Activated CD4-positive, alpha-beta T cell treated with anti-CD3 and anti-CD28 coated beads for 24 hours (primary cell): ENCODE results near the gene ALCAM.

Source experiments
- DNase-seq, 2 donors: peaks; one replicate each; pipeline ENCODE4 v3.0.0-alpha.2; 2020; ENCODE audit warnings: low read depth in 2 of 2

ALCAM gene

DNA sequence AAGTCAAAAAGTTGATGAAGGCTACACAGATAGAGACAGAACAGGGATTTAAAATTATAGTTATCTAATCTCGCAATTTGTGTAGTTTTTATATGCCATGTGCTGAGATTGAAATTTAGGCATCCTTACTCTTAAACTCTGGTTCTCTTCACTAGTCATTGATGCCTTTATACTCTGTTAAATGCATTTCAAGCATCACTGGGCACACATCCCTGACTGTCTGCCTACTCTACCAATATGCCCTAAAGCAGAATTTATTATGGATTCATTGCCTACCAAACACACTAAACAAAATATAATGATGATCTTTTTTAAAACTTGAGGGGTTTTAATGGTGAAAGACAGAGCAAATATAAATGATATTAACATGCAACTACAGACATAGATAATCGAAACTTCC, 10.3 kb upstream of the ALCAM start:
- DNase-seq: no peak

DNA sequence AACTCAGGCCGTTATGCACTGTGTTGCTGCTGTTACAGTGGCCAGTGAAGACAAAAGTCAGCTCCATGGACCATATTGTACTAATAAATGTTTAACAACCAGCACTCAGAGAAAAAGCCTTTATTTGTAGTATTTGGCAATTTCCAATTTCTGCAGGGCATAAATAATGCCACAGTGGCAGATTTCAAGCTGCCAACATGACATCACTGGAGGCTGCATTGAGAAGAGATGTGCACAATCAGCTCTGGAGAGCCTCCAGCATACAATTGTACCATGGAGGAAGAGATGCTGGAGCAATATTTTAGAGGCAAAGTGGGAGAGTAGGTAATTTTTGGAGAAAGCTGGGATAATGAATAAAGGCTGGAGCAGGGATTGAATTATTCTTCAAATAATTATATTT, 9.7 kb upstream of the ALCAM start:
- DNase-seq: no peak

DNA sequence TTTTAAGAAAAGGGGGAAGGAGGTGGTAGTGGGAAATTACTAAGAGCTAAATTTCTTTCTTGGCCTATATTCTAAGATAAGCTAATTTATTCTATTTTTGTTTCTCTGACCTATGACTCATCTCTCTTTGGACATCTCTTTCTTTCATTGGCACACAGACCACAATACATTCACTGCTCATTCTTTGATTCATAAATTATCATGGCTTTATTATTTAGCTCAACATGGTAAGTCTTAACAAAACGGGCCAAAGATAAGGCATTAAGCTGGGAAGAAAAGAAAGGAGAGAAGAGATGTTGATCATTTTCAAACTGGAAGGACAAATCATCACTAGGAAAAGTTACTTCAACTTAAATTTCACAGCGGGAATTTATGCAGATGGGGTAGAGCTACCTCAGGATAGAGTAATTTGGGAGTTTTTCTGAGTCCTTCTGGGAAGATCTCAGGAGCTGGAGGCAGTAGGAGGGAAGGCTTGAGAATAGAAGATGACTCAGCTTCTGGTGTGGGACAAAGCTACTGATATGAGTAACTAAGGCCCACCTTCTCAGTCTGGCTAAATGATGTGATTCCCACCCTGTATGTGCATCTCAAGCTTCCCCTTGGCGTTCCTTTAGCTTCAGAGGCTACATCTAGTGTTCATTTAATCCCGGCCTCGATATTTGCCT, 7.5 kb upstream of the ALCAM start:
- DNase-seq: no peak

GRCh38 chr3:105360003-105360402, 6.7 kb upstream of the ALCAM start:
- no peak for DNase-seq

GRCh38 chr3:105362021-105362665, 4.6 kb upstream of the ALCAM start:
- DNase-seq: no peak

- no peak for DNase-seq
Observed at GRCh38 chr3:105364128-105364527, 2.6 kb upstream of the ALCAM start.

GRCh38 chr3:105365081-105365390, 1.7 kb upstream of the ALCAM start:
- no peak for DNase-seq

DNA sequence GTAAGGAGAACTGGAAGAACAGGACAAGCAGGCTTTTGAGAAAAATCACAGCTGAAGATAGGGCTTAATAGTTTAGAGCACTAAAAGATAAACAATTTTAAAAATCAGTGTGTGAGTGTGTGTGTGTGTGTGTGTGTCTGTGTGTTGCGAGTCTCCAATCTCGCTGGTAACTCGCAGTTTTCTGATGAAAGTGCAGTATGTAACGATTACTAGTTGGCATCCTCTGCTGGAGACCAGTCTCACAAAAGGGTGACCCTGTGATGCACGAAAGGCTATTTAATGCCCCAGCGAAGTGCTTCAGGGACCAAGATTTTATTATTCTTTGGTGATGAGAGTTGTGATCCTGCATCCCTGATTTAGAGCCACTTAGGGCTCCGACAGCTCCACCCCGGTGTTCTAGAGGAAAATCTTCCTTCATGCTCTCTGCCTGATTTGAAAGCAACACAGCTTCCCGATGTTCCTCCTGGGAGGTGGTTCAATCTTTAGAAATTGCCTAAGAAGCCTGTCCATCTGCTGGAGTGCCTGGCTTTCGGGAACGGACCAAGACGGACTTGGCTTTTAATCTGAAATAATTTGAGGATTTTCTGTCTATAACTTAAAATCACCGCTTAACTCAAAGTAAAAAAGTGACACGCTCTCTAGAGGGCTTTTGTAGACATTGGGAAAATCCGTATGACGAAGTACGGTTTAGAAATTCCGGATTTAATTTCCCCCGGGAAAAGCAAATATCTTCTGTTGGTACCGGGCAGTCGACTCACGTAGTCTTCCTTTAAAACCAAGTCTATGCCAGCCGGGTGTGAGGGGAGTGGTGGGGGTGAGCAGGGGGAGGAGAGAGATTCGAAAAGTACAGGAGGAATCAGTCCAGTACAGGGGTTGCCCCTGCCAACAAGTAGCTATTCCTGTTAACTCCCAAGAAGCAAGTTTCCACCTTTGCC, 1.1 kb upstream of the ALCAM start:
- no peak for DNase-seq

GRCh38 chr3:105367063-105367405, 325 bp downstream of the ALCAM start:
- DNase-seq: no peak

DNA sequence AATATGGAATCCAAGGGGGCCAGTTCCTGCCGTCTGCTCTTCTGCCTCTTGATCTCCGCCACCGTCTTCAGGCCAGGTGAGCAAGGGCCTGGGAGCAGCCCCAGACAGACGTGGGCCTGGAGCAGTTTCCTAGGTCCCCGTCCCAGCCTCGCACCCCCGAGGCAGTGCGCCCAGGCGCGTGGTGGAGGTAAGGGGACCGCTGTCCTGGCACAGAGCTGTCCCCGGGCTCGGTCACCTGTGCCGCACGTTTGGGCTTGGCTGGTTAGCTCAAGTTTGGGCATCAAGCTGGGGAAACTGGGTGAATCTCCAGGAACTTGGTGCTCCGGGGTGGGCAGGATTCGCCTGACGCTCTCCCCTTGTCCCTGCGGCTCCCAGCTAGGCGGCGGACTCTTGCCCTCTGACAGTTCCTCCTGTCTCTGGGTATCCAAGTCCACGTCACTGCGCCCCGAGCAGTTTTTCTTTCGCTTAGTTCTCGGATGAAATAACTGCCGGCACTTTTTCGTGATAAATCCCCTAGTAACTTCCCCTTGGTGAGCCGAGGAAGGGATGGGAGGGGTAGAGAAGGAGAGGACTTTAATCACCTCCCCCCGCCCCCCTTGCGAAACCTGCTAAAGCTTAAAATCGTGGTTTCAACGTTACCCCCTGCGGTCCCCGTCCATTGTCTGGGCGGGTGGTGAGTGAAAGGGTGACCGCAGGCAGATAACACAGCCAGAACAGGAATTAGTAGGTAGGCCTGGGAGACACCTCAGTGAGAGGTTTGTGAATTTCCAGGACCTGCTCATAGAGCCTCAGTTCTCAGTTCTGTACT, 901 bp downstream of the ALCAM start:
- peak; percentile 61 to 73 for DNase-seq

DNA sequence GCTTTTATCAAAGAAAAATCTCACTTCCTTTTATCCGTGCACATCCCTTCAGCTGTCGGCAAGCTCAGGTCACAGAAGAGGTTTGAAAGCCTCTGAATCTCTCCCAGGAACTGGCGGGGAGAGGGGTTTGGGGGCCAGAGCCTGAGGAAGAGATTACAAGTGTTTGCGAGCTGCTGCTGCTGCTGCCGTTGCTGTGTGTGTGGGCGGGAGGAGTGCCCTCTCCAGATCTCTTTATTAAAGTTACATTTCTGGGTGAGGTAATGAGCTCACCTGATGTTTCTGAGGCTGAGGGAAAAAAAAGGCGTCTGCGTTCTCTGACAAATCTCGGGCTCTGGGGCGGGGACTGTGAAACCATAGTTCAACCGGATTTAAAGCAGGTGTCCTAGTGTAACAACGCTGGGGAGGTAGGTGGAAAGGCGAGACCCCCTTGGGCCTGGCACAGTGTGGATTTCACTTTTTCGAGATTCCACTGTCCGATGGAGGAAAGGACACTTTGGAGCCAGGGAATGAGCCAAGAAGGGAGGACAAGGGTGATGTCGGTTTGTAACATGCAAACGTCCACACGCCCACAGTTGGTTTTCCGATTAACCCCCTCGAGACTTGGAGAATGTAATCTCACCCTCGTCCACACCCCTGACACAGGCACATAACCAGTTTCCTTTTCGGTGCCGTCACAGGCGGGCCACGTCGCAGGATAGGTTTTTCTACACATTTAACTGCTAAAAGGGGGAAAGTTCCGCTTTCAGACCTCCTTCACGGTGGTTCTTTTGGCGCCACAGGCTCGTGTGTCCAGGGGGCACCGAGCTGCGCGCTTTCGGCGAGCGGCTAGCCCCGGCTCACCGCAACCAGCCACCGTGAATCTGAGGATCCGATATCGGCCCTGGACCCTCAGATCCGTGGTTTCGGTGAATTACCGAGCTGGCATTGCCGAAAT, 2.1 kb downstream of the ALCAM start:
- peak; percentile 48 to 57 for DNase-seq

- no peak for DNase-seq
Observed at GRCh38 chr3:105369500-105370371, 3.0 kb downstream of the ALCAM start.

DNA sequence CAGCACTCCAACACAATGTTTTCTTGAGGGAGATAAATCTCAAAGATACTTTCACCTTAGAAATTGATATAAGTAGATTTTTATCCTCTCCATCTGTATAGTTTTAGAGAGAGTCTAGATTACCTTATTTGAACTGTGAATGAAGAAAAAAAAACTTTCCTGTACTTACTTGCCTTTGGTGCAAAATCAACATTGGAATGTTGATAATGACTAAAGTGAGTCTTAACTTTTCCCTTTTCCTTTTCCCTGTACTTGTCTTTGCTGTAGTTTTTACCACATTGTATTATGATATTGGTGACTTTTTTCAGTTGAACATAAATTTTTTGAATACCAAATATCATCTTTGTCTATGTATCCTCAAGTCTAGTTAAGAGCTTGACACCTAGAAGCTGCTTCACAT, 6.7 kb downstream of the ALCAM start:
- DNase-seq: no peak

- no peak for DNase-seq
Observed at GRCh38 chr3:105375750-105376511, 9.2 kb downstream of the ALCAM start.

DNA sequence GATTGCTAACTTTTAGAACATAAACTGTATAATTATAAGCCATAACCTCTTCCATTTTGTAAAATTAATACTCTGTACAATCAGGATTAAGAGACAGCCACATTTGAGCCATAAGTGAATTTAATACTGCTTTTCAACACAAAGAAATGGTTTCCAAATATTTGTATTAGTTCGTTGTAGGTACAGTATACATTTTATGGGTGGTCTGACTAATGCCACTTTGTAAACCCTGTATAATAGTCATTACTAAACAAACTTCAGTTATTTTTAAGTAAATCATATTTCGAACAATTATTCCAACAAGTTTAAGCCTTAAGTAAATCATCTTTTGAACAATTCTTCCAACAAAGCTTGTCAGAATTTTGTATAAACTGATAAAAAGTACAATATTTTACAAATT, 11.0 kb downstream of the ALCAM start:
- no peak for DNase-seq

GRCh38 chr3:105385179-105385578, 18.5 kb downstream of the ALCAM start:
- DNase-seq: no peak

DNA sequence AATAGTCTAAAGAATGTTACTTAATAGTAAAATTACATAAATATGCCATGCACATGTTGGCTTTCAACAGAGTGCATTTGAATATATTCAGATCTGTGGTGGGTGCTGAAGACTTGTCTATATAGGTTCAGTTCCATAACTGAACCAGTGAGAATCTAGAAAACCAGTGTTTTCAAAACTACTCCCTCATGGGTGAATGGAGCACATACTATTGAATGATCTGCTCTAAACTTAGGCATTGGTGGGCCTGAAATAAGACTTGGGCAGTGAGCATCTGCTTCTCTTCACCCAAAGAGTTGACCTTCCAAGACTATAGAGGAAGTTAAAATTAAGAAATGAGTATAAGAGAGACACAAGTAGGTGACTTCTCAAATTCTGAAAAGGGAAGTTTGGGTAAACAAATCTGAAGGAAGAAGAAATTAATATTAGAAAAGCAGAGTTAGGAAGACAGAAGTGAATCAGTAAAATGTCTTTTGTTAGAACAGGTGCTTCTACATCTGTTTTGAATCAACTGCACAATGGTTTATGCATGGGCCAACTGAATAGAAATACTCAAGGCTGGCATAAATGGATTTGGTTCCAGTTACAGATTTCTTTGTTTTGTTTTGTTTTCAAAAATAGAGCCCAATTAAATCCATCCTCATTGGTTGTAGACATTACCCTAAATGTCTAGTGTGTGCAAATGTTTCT, 19.3 kb downstream of the ALCAM start:
- no peak for DNase-seq

GRCh38 chr3:105387122-105387751, 20.5 kb downstream of the ALCAM start:
- DNase-seq: no peak
